ENCODE measurements around the gene CDX1.
A peak's percentile ranks its signal among the peaks of the same experiment; 100 is the strongest.

The CDX1 gene

GRCh38 chr5:150163547-150164059, 3.0 kb upstream of the CDX1 start:
- DNase-seq, result no peak

- no peak for DNase-seq
Measured at GRCh38 chr5:150164211-150164980, 2.2 kb upstream of the CDX1 start.

DNA sequence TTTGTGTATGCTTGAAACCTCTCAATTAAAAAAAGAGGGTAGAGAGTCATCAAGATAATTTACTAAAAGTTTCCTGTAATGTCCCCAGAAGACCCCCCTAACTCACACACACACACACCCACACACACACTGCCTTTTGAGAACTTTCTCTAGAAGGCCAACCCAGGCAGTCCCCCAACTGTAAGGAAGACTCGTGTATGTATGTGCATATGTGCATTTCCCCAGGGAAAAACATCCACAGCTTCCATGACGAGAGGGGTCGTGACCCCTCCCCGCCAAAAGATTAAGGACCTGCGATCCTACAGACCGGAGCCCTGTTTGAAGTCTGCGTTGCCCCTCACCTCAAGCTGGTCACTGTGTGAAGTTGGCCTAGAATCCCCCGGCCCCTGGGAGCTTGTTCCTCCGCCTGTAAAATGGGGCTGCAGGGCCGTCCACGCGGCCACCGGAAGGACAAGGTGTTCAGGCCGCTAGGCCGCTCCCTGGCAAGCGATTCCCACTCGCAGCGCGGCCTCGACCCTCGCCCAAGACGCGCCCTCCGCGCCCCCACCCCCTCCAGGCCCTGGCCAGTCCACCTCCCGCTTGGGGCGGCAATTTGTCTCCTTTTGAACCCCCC, 435 bp upstream of the CDX1 start:
- no peak for DNase-seq

DNA sequence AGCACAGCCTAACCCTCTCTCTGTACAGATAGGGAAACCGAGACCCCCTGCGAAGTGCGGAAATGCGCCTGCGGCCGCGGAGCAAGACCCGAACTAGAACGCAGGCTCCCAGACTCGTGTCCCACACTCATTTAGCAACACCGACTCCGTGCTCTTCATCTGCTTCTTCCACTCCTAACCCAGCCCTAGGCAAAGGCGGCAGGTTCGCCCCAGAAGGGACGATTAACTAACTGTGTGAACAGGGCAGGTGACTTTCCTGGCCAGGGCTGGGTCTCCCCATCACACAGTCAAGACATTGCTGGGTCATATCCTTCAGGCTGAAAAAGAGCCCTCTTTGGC, 903 bp downstream of the CDX1 start:
- no peak for DNase-seq

GRCh38 chr5:150167908-150168307, 1.3 kb downstream of the CDX1 start:
- DNase-seq, result no peak

GRCh38 chr5:150168864-150169263, 2.3 kb downstream of the CDX1 start:
- no peak for DNase-seq

GRCh38 chr5:150172145-150172544, 5.6 kb downstream of the CDX1 start:
- DNase-seq, result no peak

GRCh38 chr5:150172556-150172955, 6.0 kb downstream of the CDX1 start:
- no peak for DNase-seq

- no peak for DNase-seq
Measured at GRCh38 chr5:150173161-150173560, 6.6 kb downstream of the CDX1 start.

GRCh38 chr5:150174285-150174684, 7.7 kb downstream of the CDX1 start:
- DNase-seq, result no peak

GRCh38 chr5:150175076-150175475, 8.5 kb downstream of the CDX1 start:
- DNase-seq, result no peak

DNA sequence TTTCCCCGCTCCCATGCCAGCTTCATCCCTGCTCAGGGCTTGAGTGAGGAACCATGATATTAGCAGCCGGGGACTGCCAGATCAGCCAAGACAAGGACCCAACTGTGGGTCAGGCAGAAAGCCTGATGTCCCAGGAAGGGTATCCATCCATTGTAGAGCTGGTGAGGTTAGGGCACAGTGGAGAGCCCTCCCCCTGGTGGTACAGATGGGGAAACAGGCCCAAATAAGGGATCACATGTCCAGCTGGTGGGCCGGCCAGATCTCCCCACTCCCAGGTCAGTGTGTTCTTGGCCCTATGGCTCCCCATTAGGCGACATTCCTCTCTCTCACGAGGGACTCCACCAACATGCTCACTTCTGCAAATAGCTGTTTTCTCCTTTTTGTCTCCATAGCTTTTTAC, 9.0 kb downstream of the CDX1 start:
- no peak for DNase-seq

GRCh38 chr5:150176745-150177477, 10.3 kb downstream of the CDX1 start:
- DNase-seq, result peak in 1 of 5 experiments; percentile 4

- DNase-seq, result no peak
Measured at GRCh38 chr5:150177721-150178120, 11.1 kb downstream of the CDX1 start.

DNA sequence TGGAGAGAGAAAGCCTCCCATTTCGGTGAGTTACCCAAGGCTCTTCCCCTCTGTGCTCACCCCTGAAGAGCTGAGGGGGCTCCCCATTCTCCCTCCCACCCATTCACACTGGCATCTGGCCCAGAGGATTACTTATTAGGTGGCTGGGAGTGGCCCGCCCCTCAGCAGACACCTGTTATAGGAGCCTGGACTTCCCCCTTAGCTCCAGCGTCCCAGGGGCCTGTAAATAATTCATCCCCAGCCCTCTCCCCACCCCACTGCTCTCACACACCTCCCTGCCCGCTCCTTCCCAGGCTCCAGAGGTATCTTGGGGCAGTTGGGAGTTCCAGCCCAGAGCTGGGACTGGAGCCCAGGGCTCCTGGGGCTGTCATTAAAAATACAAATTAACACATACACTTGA, 11.7 kb downstream of the CDX1 start:
- no peak for DNase-seq

- no peak for DNase-seq
Measured at GRCh38 chr5:150179019-150179620, 12.5 kb downstream of the CDX1 start.

DNA sequence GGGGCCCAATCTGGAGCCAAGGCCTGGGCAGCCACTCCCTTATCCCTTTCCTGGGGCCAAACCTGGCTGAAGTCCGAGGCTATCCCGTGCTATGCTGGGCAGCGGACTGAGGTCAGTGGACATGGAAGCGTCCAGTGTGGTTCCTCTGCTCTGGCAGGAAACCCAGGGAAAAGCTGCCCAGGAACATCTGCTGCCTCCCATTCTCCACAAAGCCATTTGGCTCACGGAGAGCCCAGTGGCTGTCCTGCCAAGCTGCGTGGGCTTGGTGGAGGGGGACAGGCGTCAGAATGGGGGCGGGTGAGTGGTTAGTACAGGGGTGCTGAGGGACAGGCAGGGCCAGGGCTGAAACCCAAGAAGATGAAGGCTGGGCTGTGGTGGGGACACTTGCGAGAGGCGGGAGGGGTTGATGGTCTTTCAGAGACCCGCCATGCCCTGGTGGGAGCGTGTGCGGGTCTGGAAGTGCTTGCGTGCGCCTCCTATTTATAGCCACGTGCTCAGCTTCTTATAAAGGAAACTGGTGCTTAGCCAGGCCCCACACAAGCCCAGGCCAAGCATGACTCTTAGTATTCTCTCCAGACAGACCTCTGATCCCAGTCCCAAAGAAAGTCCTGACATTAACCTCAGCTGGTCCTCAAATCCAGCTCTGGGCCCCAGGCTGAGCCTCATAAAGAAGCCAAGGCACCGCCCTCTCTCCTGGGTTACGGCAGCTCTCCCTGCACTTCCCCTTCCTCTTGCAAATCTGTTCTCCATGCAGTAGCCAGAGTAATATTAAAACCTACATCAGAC, 13.9 kb downstream of the CDX1 start:
- no peak for DNase-seq

DNA sequence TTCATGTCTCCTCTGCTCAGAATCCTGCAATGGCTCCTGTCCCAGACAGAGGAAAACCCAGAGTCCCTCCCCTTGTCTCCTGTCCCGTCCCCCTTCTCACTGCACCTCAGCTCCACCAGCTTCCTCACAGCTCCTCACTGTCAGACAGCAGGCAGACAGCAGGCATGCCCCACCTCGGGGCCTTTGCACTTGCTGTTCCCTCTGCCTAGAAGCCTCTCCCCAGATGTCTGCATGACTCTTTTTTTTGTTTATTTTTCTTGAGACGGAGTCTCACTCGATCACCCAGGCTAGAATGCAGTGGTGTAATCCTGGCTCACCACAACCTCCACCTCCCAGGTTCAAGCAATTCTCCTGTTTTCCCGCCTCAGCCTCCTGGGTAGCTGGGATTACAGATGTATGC, 14.4 kb downstream of the CDX1 start:
- no peak for DNase-seq

- no peak for DNase-seq
Measured at GRCh38 chr5:150181766-150182545, 15.4 kb downstream of the CDX1 start.

- DNase-seq, result no peak
Measured at GRCh38 chr5:150182774-150183173, 16.2 kb downstream of the CDX1 start.

GRCh38 chr5:150183436-150183835, 16.9 kb downstream of the CDX1 start:
- no peak for DNase-seq

- DNase-seq, result no peak
Measured at GRCh38 chr5:150184006-150184405, 17.4 kb downstream of the CDX1 start.
